ENCODE data around the gene AKAP12.

DNA sequence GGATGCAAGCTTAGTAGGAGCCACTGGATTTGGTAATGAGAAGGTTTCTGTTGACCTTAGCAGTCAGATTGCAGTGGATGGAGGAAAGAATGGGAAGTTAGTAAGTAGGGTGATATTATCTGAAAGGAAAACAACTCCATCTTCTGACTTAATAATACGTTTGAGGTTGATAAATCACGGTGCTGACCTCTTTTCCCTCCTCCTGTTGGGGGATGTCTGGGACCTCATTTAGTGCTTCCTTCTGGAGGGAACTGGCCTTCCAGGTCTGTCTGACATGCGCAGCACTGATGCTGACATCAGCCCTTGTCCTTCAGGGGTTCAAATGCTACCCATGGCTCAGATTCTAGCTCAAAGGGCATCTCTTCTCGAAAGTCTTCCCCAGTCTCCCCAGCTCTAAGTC is 48.2 kb upstream of the AKAP12 start:
- TF ChIP-seq, protein P1, sequence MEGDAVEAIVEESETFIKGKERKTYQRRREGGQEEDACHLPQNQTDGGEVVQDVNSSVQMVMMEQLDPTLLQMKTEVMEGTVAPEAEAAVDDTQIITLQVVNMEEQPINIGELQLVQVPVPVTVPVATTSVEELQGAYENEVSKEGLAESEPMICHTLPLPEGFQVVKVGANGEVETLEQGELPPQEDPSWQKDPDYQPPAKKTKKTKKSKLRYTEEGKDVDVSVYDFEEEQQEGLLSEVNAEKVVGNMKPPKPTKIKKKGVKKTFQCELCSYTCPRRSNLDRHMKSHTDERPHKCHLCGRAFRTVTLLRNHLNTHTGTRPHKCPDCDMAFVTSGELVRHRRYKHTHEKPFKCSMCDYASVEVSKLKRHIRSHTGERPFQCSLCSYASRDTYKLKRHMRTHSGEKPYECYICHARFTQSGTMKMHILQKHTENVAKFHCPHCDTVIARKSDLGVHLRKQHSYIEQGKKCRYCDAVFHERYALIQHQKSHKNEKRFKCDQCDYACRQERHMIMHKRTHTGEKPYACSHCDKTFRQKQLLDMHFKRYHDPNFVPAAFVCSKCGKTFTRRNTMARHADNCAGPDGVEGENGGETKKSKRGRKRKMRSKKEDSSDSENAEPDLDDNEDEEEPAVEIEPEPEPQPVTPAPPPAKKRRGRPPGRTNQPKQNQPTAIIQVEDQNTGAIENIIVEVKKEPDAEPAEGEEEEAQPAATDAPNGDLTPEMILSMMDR (IDR thresholded peaks at IDR 0.05), result no peak
- no peak for TF ChIP-seq POLR2A (IDR thresholded peaks at IDR 0.05)
